ENCODE data around the gene SEMA4B.

- TF ChIP-seq CTCF (IDR thresholded peaks at IDR 0.05) (no peak), POLR2A (IDR thresholded peaks at IDR 0.05) (no peak), EP300 (IDR thresholded peaks at IDR 0.05) (no peak)
Observed at GRCh38 chr15:90271459-90272166, 70.5 kb downstream of the SEMA4B start.
